CD8-positive, alpha-beta memory T cell (primary cell): ENCODE data around the gene CHFR. TPM values are rescaled to one million over a fixed set of nuclear protein-coding genes. Genes with fewer than 3 reads are reported as not detected.
A peak's percentile ranks its signal among the peaks of the same experiment; 100 is the strongest.
"Not testable (repeated sequence)": the region's sequence is repeated elsewhere in the genome, so short reads cannot be mapped to it uniquely, and the experiment has no call there.

ENCODE experiments used
- CTCF ChIA-PET: fragments of 350-600 bp; sonication (Branson Sonifier 250); formaldehyde crosslinking; loops from one replicate; lab custom pipeline; 2021; ENCODE audit warnings: antibody characterized with exemption; lab: Charles Lee
- POLR2A ChIA-PET: fragments of 350-600 bp; sonication (Branson Sonifier 250); formaldehyde crosslinking; loops from one replicate; lab custom pipeline; 2021; ENCODE audit warnings: antibody characterized with exemption; lab: Charles Lee
- DNase-seq, 5 donors: peaks; one replicate each; pipeline versions ENCODE4 v3.0.0 to v3.0.0-alpha.2; 2020 to 2022; ENCODE audit warnings: mixed read lengths in 1 of 5
- H3K27ac ChIP-seq: one replicate; pipeline ENCODE4 v1.7.0; 2013; ENCODE audit warnings: low read depth, mild to moderate bottlenecking, low read length, moderate library complexity
- H3K27me3 ChIP-seq: 2 replicates; pipeline ENCODE4 v1.7.0; 2013; ENCODE audit warnings: low read length, mild to moderate bottlenecking; ENCODE audit not compliant: insufficient read depth, poor library complexity, severe bottlenecking
- H3K36me3 ChIP-seq: 2 replicates; pipeline ENCODE4 v1.7.0; 2013; ENCODE audit warnings: mild to moderate bottlenecking, low read length, moderate library complexity; ENCODE audit not compliant: insufficient read depth
- H3K4me1 ChIP-seq: 2 replicates; pipeline ENCODE4 v1.7.0; 2013; ENCODE audit warnings: mild to moderate bottlenecking, low read length, moderate library complexity; ENCODE audit not compliant: insufficient read depth
- H3K4me3 ChIP-seq: 2 replicates; pipeline ENCODE4 v1.7.0; 2013; ENCODE audit warnings: mild to moderate bottlenecking, low read length
- H3K9me3 ChIP-seq: 2 replicates; pipeline ENCODE4 v1.7.0; 2013; ENCODE audit warnings: mild to moderate bottlenecking, low read length
- H3K27ac Mint-ChIP-seq, 8 donors: one replicate each; pipeline ENCODE4 v1.8.0; 2020 to 2021; ENCODE audit warnings: mixed read lengths in 8 of 8, mild to moderate bottlenecking in 6 of 8, inconsistent platforms in 3 of 8, moderate library complexity in 3 of 8
- H3K27me3 Mint-ChIP-seq, 2 donors: one replicate each; pipeline ENCODE4 v1.8.0; 2020 to 2021; ENCODE audit warnings: mixed read lengths in 2 of 2, mild to moderate bottlenecking in 1 of 2, moderate library complexity in 1 of 2
- H3K36me3 Mint-ChIP-seq, 3 donors: one replicate each; pipeline ENCODE4 v1.8.0; 2020 to 2021; ENCODE audit warnings: mixed read lengths in 3 of 3, inconsistent platforms in 1 of 3, mild to moderate bottlenecking in 1 of 3
- H3K4me1 Mint-ChIP-seq, 3 donors: one replicate each; pipeline ENCODE4 v1.8.0; 2020 to 2021; ENCODE audit warnings: mixed read lengths in 3 of 3, inconsistent platforms in 1 of 3, mild to moderate bottlenecking in 1 of 3
- H3K4me3 Mint-ChIP-seq, 7 donors: one replicate each; pipeline ENCODE4 v1.8.0; 2020 to 2021; ENCODE audit warnings: mixed read lengths in 7 of 7, mild to moderate bottlenecking in 6 of 7, moderate library complexity in 4 of 7, inconsistent platforms in 2 of 7
- H3K9me3 Mint-ChIP-seq, 5 donors: one replicate each; pipeline ENCODE4 v1.8.0; 2020 to 2022; ENCODE audit warnings: mixed read lengths in 5 of 5, mild to moderate bottlenecking in 3 of 5, moderate library complexity in 2 of 5, inconsistent platforms in 1 of 5
- polyA plus RNA-seq: library from polyadenylated mRNA; unstranded; fragments of 300-500 nt; fragmentation: Illumina TruSeq; gene quantifications from one replicate; pipeline ENCODE4 v1.2.3, GENCODE V29; 2021
- total RNA-seq, 2 experiments: library from RNA; stranded (reverse); gene quantifications; one replicate each; pipeline ENCODE4 v1.2.3, GENCODE V29; 2021

CHFR gene
- total and polyA plus RNA-seq, 3 experiments from 2014 or later, result 35.0 to 57.7 (median 55.9) TPM

GRCh38 chr12:132847363-132848356, 39.7 kb downstream of the CHFR start:
- Histone ChIP-seq H3K4me1 (no peaks in the 10 kb centered on the region), H3K4me3 (no peak overlapping the region), H3K27ac (no peak overlapping the region), H3K9me3 (no peaks in the 10 kb centered on the region), H3K27me3 (no peaks in the 10 kb centered on the region), H3K36me3 (peaks cover 26% of the 10 kb centered on the region)
- peak overlapping the region in 3 of 8 donors; percentile 26 to 67 (median 54) for H3K27ac Mint-ChIP-seq
- DNase-seq, result peak in 1 of 5 donors; percentile 71
- H3K4me1 Mint-ChIP-seq, result no peaks in the 10 kb centered on the region
- H3K4me3 Mint-ChIP-seq, result no peak overlapping the region
- no peaks in the 10 kb centered on the region for H3K27me3 Mint-ChIP-seq
- ChIA-PET POLR2A (interaction anchor here (0.6 kb wide), 1 partner anchor 22 kb away, joined by 3 read pairs; no protein-coding TSS in a partner anchor), CTCF (no interaction called here)
- H3K9me3 Mint-ChIP-seq, result no peaks in the 10 kb centered on the region
- peaks cover 9 to 80% (median 11%) of the 10 kb centered on the region in 3 donors for H3K36me3 Mint-ChIP-seq

GRCh38 chr12:132844681-132845080, 42.7 kb downstream of the CHFR start:
- H3K36me3 Mint-ChIP-seq, result peaks cover 9 to 77% (median 19%) of the 10 kb centered on the region in 3 donors
- CTCF ChIA-PET, result not testable (repeated sequence)

DNA sequence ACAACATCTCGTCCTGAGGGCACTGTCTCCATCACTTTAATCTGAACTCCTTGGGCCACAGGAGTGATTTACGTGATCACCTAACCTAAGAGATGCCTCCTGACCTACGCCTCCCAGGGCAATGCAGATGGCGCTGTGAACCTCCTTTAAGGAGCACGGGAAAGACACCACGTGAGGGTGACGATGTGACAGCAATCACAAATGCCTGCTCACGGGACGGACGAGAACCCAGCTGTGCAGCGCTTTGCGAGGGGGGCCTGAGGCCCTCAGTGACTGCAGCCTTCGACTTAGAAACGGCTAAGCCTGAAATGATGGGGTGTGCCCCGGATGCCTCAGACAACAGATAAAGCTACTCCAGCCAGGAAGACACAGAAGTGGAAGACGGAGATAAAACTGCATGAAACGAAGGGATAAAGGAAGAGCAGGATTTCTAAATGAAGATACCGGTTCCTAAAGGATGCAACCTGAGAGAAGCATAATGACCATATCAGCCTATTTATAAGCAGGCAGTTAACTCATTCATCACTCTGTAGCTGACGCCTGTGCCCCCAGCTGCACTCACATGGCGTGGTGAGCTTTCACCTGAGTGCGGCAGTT, 44.9 kb downstream of the CHFR start:
- H3K4me1 ChIP-seq, result no peaks in the 10 kb centered on the region
- ChIA-PET POLR2A (interaction anchor here (0.6 kb wide), 1 partner anchor 11 kb away, joined by 4 read pairs; no protein-coding TSS in a partner anchor), CTCF (no interaction called here)
- H3K4me3 Mint-ChIP-seq, result no peak overlapping the region
- H3K9me3 ChIP-seq, result no peaks in the 10 kb centered on the region
- H3K27ac Mint-ChIP-seq, result no peak overlapping the region
- peaks cover 38% of the 10 kb centered on the region for H3K36me3 ChIP-seq
- no peaks in the 10 kb centered on the region for H3K9me3 Mint-ChIP-seq
- H3K27me3 ChIP-seq, result no peaks in the 10 kb centered on the region
- no peaks in the 10 kb centered on the region for H3K4me1 Mint-ChIP-seq
- no peak for DNase-seq
- no peak overlapping the region for H3K27ac ChIP-seq
- H3K27me3 Mint-ChIP-seq, result no peaks in the 10 kb centered on the region
- H3K4me3 ChIP-seq, result no peak overlapping the region
- peaks cover 9 to 71% (median 18%) of the 10 kb centered on the region in 3 donors for H3K36me3 Mint-ChIP-seq

More at GRCh38 chr12:132844681-132845080, 42.7 kb downstream of the CHFR start:
- DNase-seq, H3K27me3 ChIP-seq, H3K4me1 ChIP-seq, H3K27me3 Mint-ChIP-seq, H3K4me1 Mint-ChIP-seq, H3K4me3 Mint-ChIP-seq, H3K27ac Mint-ChIP-seq, H3K4me3 ChIP-seq, H3K27ac ChIP-seq, H3K9me3 ChIP-seq, H3K9me3 Mint-ChIP-seq, POLR2A ChIA-PET: not testable (repeated sequence)
- H3K36me3 ChIP-seq, result peaks cover 38% of the 10 kb centered on the region

DNA sequence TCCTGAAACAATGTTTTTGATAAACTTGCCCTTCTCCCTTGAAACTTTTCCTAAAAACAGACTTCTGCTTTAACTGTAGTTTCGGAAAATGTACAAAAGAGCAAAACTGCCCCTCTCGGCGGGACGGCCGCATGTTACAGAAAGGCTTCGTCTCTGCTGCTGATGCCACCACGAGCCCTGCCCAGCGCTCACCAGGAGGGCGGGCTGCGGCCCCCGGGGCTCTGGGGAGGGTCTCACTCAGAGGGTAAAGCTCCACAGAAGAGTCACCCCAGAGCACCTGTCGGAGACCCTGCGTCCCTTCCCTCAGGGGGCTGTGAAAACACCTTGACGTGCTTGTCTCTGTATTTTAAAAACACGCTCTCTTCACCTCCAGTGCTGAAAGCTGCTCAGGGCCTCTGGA, 46.3 kb downstream of the CHFR start:
- Histone ChIP-seq H3K27ac (no peak overlapping the region), H3K4me3 (no peak overlapping the region), H3K27me3 (no peaks in the 10 kb centered on the region), H3K4me1 (no peaks in the 10 kb centered on the region), H3K9me3 (no peaks in the 10 kb centered on the region), H3K36me3 (peaks cover 28% of the 10 kb centered on the region)
- Mint-ChIP-seq H3K27ac (no peak overlapping the region), H3K27me3 (no peaks in the 10 kb centered on the region), H3K4me1 (peaks cover 6 to 12% (median 12%) of the 10 kb centered on the region in 3 donors), H3K4me3 (no peak overlapping the region), H3K36me3 (peaks cover 9 to 60% (median 18%) of the 10 kb centered on the region in 3 donors), H3K9me3 (no peaks in the 10 kb centered on the region)
- POLR2A ChIA-PET, result no interaction called here
- no peak for DNase-seq
- CTCF ChIA-PET, result no interaction called here

DNA sequence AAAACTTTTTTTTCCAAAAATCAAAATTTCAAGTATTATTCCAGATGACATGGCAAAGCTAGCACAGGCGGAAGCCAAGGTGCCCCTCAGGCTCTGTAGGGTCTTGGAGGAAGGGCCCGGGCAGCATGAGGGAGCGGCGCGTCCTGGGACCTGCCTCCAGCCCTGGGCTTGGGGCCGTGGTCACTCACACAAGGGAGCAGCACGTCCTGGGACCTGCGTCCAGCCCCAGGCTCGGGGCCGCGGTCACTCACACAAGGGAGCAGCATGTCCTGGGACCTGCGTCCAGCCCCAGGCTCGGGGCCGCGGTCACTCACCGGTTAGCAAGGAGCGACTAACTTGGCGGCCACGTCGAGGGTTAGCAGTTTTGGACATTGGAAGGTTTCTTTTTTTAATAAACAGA, 46.9 kb downstream of the CHFR start:
- ChIA-PET POLR2A (no interaction called here), CTCF (no interaction called here)
- no peak overlapping the region for H3K27ac Mint-ChIP-seq
- Histone ChIP-seq H3K4me1 (peaks cover under 1% of the 10 kb centered on the region), H3K36me3 (peaks cover 28% of the 10 kb centered on the region), H3K9me3 (no peaks in the 10 kb centered on the region), H3K27ac (no peak overlapping the region), H3K27me3 (no peaks in the 10 kb centered on the region), H3K4me3 (no peak overlapping the region)
- H3K9me3 Mint-ChIP-seq, result no peaks in the 10 kb centered on the region
- no peak for DNase-seq
- H3K36me3 Mint-ChIP-seq, result peaks cover 3 to 53% (median 16%) of the 10 kb centered on the region in 3 donors
- no peak overlapping the region for H3K4me3 Mint-ChIP-seq
- H3K4me1 Mint-ChIP-seq, result peaks cover 6 to 13% (median 12%) of the 10 kb centered on the region in 3 donors
- no peaks in the 10 kb centered on the region for H3K27me3 Mint-ChIP-seq

- no peaks in the 10 kb centered on the region for H3K27me3 Mint-ChIP-seq
- H3K27ac Mint-ChIP-seq, result peak overlapping the region in 1 of 8 donors; percentile 38
- no peaks in the 10 kb centered on the region for H3K9me3 ChIP-seq
- H3K27ac ChIP-seq, result no peak overlapping the region
- CTCF ChIA-PET, result no interaction called here
- no peaks in the 10 kb centered on the region for H3K27me3 ChIP-seq
- peaks cover 9% of the 10 kb centered on the region for H3K4me1 ChIP-seq
- H3K36me3 Mint-ChIP-seq, result peaks cover 3 to 48% (median 15%) of the 10 kb centered on the region in 3 donors
- POLR2A ChIA-PET, result no interaction called here
- no peak for DNase-seq
- peak overlapping the region in 1 of 7 donors; percentile 44 for H3K4me3 Mint-ChIP-seq
- no peaks in the 10 kb centered on the region for H3K9me3 Mint-ChIP-seq
- H3K4me1 Mint-ChIP-seq, result peaks cover 12 to 21% (median 20%) of the 10 kb centered on the region in 3 donors
- no peak overlapping the region for H3K4me3 ChIP-seq
- peaks cover 28% of the 10 kb centered on the region for H3K36me3 ChIP-seq
Observed at GRCh38 chr12:132839558-132840235, 47.7 kb downstream of the CHFR start.

DNA sequence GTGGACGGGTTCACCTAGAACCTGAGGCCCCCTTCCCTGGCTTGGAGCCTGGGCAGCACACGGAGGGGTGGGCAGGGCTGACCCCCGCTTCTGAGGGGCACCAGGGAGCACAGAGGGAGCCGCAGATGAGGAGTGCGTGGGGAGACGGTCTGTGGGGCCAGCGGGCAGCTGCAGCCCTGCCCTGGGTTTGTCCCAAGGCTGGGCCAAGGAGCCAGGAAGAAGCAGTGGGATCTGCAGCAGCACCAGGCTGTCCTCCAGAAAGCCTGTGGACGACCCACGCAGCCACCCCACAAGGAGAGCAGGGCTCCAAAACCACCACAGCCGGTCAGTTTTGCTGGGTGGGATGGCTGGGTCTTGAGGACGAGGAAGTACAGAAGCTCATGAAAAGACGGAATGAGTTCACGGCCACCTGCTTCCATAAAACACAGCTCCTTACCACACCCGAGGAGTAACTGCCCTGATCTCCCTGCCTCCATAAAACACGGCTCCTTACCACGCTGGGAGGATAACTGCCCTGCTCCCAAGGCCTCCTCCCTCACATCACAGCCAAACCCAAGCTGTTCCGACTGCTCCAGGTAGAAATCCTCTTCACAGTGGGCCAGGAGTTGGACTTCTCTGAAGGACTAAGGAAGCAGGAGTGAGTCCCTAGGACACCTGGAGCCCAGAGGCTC, 48.9 kb downstream of the CHFR start:
- peaks cover 28% of the 10 kb centered on the region for H3K36me3 ChIP-seq

More for the DNA sequence above, 48.9 kb downstream of the CHFR start:
- Mint-ChIP-seq H3K4me1 (peaks cover 22 to 31% (median 30%) of the 10 kb centered on the region in 3 donors), H3K36me3 (peaks cover 3 to 41% (median 15%) of the 10 kb centered on the region in 3 donors), H3K27ac (peak overlapping the region in 2 of 8 donors; percentile 55 to 82), H3K4me3 (no peak overlapping the region), H3K9me3 (no peaks in the 10 kb centered on the region), H3K27me3 (no peaks in the 10 kb centered on the region)
- H3K4me1 ChIP-seq, result peaks cover 20% of the 10 kb centered on the region
- no peaks in the 10 kb centered on the region for H3K9me3 ChIP-seq
- no peaks in the 10 kb centered on the region for H3K27me3 ChIP-seq
- H3K4me3 ChIP-seq, result no peak overlapping the region
- no peak overlapping the region for H3K27ac ChIP-seq
- no peak for DNase-seq
- ChIA-PET POLR2A (interaction anchor here (0.5 to 0.7 kb wide), 2 partner anchors 39 to 103 kb away, joined by 3 read pairs; no protein-coding TSS in a partner anchor), CTCF (interaction anchor here (1.3 kb wide), 1 partner anchor 10 kb away, joined by 3 read pairs; the partner anchor contains the start of gene GOLGA3)
